KOPT-K1 (cell line): ENCODE measurements around the gene BARHL2.

ENCODE experiments used
- H3K27ac ChIP-seq: fragments of 200-600 bp; sonication (generic); 2 replicates; pipeline ENCODE4 v1.5.1; 2016; ENCODE audit warnings: antibody characterized with exemption, mild to moderate bottlenecking, low read depth, low read length; ENCODE audit not compliant: poor library complexity, severe bottlenecking
- H3K36me3 ChIP-seq: fragments of 200-600 bp; sonication (generic); 2 replicates; pipeline ENCODE4 v1.5.1; 2017; ENCODE audit warnings: antibody characterized with exemption, mild to moderate bottlenecking, low read length, moderate library complexity; ENCODE audit not compliant: insufficient read depth
- H3K9me3 ChIP-seq: fragments of 200-600 bp; sonication (generic); 2 replicates; pipeline ENCODE4 v1.5.1; 2017; ENCODE audit warnings: antibody characterized with exemption, low read length, mild to moderate bottlenecking; ENCODE audit not compliant: insufficient read depth, poor library complexity, severe bottlenecking

The BARHL2 gene

DNA sequence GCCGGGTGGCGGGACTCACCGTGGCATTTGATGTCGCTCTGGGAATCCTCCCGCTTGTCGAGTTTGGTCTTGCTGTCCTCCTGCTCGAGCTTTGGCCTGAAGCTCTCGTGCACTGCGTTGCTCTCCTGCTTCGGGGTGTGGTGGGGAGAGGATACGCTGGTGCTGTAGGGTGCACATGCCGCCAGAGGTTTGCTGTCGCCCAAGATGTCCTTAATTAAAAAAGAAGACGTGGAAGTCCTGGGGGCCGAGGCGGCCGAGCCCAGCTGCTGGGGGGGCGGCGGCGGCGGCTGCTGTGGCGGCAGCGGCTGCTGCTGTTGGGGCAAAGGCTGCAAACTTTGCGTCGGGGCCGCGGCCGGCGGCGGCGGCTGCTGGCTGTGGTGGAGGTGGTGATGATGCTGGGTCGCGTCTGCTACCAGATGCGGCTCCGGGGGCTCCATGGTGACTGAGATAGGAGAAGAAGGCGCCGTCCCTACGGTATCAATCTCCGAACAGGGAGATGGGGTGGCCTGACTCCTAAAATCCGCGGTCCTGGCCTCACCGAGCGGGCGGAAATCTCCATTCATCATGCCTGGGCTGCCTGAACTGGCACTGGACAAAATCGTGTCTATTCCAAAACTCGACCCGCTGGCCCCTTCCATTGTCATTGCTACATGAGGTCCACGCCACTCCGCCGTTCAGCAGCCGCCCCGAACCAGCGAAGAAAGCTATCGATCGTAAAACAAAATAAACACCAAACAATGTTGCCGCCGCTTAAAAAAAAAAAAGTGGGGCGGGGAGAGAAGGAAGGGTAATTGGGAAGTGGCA is at the start of gene BARHL2:
Gene BARHL2, minus strand, starts transcription at position 751 of the 804 bp plus-strand sequence. Its CDS starts 107 bp downstream, at position 644.
- Histone ChIP-seq H3K36me3 (no peaks in the 10 kb centered on the region), H3K27ac (no peak within 1 kb of the TSS), H3K9me3 (peaks cover 23% of the 10 kb centered on the region)

- Histone ChIP-seq H3K36me3 (no peaks in the 10 kb centered on the region), H3K9me3 (no peaks in the 10 kb centered on the region), H3K27ac (no peak overlapping the region)
Measured at GRCh38 chr1:90763930-90764329, 46.8 kb upstream of the BARHL2 start.

DNA sequence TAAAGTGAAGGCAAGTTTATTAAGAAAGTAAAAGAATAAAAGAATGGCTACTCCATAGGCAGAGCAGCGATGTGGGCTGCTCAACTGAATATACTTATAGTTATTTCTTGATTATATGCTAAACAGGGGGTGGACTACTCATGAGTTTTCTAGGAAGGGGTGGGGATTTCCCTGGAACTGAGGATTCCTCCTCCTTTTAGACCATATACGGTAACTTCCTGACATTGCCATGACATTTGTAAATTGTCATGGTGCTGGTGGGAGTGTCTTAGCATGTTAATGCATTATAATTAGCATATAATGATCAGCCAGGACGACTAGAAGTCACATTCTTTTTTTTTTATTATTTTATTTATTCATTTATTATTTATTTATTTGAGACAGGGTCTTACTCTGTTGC is 46.4 kb upstream of the BARHL2 start:
- no peaks in the 10 kb centered on the region for H3K36me3 ChIP-seq
- H3K9me3 ChIP-seq, result no peaks in the 10 kb centered on the region
- H3K27ac ChIP-seq, result no peak overlapping the region

- Histone ChIP-seq H3K36me3 (no peaks in the 10 kb centered on the region), H3K27ac (no peak overlapping the region), H3K9me3 (no peaks in the 10 kb centered on the region)
Measured at GRCh38 chr1:90761781-90762589, 44.9 kb upstream of the BARHL2 start.

DNA sequence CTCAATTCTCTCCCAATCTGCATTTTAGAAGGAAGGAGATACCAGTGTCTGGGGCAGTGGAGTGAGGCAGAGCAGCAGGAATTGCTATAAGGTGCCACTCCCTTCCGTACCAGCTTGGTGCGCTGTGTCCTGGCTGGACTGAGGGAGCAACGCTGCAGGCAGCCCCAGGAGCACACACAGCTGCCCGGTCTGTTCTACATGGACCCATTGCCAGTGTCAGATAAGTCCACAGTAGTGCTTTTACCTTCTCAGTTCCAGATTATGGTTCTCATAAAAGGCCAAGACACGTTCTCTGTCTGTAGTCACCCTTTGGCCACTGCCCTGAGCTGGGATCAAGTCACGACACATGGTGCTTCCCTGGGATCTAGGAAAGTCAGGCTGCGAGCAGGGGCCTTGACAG is 44.1 kb upstream of the BARHL2 start:
- Histone ChIP-seq H3K36me3 (no peaks in the 10 kb centered on the region), H3K27ac (no peak overlapping the region), H3K9me3 (no peaks in the 10 kb centered on the region)

GRCh38 chr1:90753556-90753955 is 36.5 kb upstream of the BARHL2 start:
- H3K27ac ChIP-seq, result no peak overlapping the region
- H3K9me3 ChIP-seq, result no peaks in the 10 kb centered on the region
- H3K36me3 ChIP-seq, result no peaks in the 10 kb centered on the region

DNA sequence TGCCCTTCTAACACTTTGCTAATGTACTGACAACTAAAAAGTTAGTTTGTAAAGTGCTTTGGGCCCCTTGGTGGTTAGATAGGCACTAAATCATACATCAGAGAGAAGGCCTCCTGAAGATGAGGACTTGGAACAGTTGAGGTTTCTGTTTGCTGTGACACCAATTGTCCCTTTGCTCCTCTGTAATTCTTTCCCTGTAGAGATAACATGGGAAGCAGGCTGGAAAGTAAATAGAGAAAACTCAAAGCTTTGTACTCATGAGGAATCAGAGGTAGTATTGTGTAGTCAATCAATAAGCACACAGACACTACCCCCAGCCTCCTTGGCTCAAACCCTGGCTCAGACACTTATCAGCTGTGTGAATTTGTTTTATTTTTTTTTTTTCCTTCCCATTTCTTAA is 31.6 kb upstream of the BARHL2 start:
- Histone ChIP-seq H3K9me3 (no peaks in the 10 kb centered on the region), H3K36me3 (no peaks in the 10 kb centered on the region), H3K27ac (no peak overlapping the region)

GRCh38 chr1:90746857-90747256 is 29.8 kb upstream of the BARHL2 start:
- Histone ChIP-seq H3K9me3 (no peaks in the 10 kb centered on the region), H3K36me3 (no peaks in the 10 kb centered on the region), H3K27ac (no peak overlapping the region)

GRCh38 chr1:90745972-90746371 is 28.9 kb upstream of the BARHL2 start:
- H3K9me3 ChIP-seq, result no peaks in the 10 kb centered on the region
- H3K27ac ChIP-seq, result no peak overlapping the region

GRCh38 chr1:90732136-90732535 is 15.0 kb upstream of the BARHL2 start:
- H3K36me3 ChIP-seq, result no peaks in the 10 kb centered on the region

More at GRCh38 chr1:90745972-90746371, 28.9 kb upstream of the BARHL2 start:
- no peaks in the 10 kb centered on the region for H3K36me3 ChIP-seq

GRCh38 chr1:90731382-90732050 is 14.4 kb upstream of the BARHL2 start:
- Histone ChIP-seq H3K9me3 (no peaks in the 10 kb centered on the region), H3K27ac (no peak overlapping the region), H3K36me3 (no peaks in the 10 kb centered on the region)

More at GRCh38 chr1:90732136-90732535, 15.0 kb upstream of the BARHL2 start:
- H3K9me3 ChIP-seq, result no peaks in the 10 kb centered on the region
- H3K27ac ChIP-seq, result no peak overlapping the region

- H3K36me3 ChIP-seq, result no peaks in the 10 kb centered on the region
- no peak overlapping the region for H3K27ac ChIP-seq
Measured at GRCh38 chr1:90730243-90731022, 13.3 kb upstream of the BARHL2 start.

GRCh38 chr1:90729504-90730242 is 12.6 kb upstream of the BARHL2 start:
- Histone ChIP-seq H3K36me3 (no peaks in the 10 kb centered on the region), H3K27ac (no peak overlapping the region)

More at GRCh38 chr1:90730243-90731022, 13.3 kb upstream of the BARHL2 start:
- no peaks in the 10 kb centered on the region for H3K9me3 ChIP-seq

More at GRCh38 chr1:90729504-90730242, 12.6 kb upstream of the BARHL2 start:
- H3K9me3 ChIP-seq, result no peaks in the 10 kb centered on the region
